ENCODE data around the gene KLHL26.

Gene KLHL26

DNA sequence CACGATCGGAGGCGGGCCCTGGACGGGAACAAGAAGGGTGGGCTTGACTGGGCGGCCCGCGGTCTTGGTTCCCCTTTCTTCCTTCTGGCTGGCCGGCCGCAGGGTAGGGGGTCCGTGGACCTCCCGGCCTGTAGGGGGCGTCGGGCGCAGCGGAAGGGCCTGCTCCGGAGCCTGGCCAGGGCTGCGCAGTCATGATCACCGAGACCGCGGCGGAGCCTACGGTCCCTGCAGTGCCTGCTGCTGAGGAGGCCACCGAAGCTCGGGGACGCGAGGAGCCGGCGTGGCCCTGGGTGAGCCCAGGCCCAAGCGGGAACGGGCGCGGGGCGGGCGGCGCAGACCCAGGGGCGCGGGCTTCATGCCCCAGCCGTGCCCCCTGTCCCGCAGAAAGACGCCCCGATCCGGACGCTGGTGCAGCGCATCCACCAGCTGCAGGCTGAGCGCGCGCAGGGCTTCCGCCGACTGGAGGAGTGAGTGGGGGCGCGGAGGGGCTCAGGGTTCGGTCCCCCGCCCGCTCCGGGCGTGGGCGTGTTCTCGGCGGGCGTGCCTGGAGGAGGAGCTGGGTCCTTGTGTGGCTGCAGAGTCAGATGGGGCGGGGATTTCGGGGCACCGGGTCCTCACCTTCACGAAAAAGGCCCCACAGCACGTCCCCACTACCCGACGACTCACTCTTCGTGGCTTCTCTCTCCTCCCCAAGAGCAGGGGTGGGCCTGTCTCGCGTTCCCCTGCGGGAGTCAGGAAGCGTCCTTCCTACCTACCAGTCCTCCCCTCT lies 48.0 kb upstream of the KLHL26 start, which contains the start of gene REX1BD:
Gene REX1BD (plus strand): TSS at position 188 of the 769 bp plus-strand sequence. CDS start 4 bp downstream, at position 192.
- peak within 1 kb of the TSS; percentile 86 for H3K4me3 ChIP-seq (ENCODE audit: low read length)
- peaks cover 13% of the 10 kb centered on the region for H3K36me3 ChIP-seq (replicated peaks; ENCODE audit: low read depth, low read length)
- H3K27me3 ChIP-seq (ENCODE audit: low read depth, low read length), result no peaks in the 10 kb centered on the region
- peaks cover 15% of the 10 kb centered on the region for H3K79me2 ChIP-seq (ENCODE audit: low read length)
- peak within 1 kb of the TSS; percentile 92 for H3K9ac ChIP-seq (ENCODE audit: low read length)
- H3K9me3 ChIP-seq (ENCODE audit: insufficient read depth, low read length), result peaks cover 6% of the 10 kb centered on the region; the same call in 1 of the 2 replicates
- TF ChIP-seq, protein P1, sequence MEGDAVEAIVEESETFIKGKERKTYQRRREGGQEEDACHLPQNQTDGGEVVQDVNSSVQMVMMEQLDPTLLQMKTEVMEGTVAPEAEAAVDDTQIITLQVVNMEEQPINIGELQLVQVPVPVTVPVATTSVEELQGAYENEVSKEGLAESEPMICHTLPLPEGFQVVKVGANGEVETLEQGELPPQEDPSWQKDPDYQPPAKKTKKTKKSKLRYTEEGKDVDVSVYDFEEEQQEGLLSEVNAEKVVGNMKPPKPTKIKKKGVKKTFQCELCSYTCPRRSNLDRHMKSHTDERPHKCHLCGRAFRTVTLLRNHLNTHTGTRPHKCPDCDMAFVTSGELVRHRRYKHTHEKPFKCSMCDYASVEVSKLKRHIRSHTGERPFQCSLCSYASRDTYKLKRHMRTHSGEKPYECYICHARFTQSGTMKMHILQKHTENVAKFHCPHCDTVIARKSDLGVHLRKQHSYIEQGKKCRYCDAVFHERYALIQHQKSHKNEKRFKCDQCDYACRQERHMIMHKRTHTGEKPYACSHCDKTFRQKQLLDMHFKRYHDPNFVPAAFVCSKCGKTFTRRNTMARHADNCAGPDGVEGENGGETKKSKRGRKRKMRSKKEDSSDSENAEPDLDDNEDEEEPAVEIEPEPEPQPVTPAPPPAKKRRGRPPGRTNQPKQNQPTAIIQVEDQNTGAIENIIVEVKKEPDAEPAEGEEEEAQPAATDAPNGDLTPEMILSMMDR (IDR thresholded peaks at IDR 0.05; ENCODE audit: low read depth, low read length), result peak; percentile 91
- no peak for TF ChIP-seq EZH2phosphoT487 (IDR thresholded peaks at IDR 0.05; ENCODE audit: low read depth)
- peak within 1 kb of the TSS; percentile 92 for H3K27ac ChIP-seq (ENCODE audit: low read length)
- H2AFZ ChIP-seq (ENCODE audit: low read depth, low read length), result peak within 1 kb of the TSS; percentile 93
- peak within 1 kb of the TSS; percentile 98 for H3K4me2 ChIP-seq (ENCODE audit: low read length)
- peaks cover 34% of the 10 kb centered on the region for H3K4me1 ChIP-seq (ENCODE audit: low read length)
- H4K20me1 ChIP-seq (ENCODE audit: insufficient read depth, low read length), result no peaks in the 10 kb centered on the region; the same call in 1 of the 2 replicates

DNA sequence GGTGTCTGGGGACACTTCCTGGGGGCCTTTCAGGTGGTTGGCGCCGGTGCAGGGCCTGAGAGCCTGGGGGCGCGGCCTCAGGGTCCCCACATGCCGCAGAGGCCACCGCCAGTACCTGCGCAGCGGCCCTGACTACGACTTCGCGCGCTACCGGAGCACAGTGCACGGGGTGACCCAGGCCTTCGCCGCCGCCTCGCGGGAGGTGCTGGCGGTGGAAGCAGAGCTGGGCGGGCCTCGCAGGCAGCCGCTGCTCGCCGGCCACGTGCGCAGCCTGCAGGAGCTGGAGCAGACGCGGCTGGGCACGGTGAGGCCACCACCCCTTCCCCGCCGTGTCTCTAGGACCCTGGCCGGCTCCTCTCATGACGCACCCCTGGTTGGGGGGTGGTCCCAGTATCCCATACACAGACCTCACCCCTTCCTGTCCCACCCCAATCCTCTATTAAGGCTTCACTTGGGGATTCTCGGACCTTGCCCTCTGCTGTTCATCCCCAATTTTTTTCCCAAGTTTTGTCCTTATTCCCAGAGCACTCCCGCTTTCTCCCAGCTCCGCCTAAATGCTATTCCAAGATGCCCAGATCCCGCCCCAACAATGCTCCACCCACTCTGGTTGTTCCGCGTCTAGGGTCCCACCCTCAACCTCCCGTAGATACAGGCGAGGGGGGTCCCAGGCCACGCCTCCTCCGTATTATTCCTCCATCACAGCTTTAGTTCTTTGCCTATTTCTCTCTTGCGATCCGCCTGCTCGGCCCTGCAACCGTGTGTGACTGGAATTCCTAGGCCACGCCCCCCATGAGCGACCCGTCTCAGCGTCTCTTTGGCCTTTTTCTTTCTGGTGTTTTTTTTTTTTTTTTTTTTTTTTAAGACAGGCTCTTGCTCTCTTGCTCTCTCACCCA lies 47.2 kb upstream of the KLHL26 start:
- H3K36me3 ChIP-seq (replicated peaks; ENCODE audit: low read depth, low read length), result peaks cover 13% of the 10 kb centered on the region
- H3K9me3 ChIP-seq (ENCODE audit: insufficient read depth, low read length), result peaks cover 6% of the 10 kb centered on the region; the same call in 1 of the 2 replicates
- peak overlapping the region; percentile 92 for H3K27ac ChIP-seq (ENCODE audit: low read length)
- H4K20me1 ChIP-seq (ENCODE audit: insufficient read depth, low read length), result no peaks in the 10 kb centered on the region; the same call in 1 of the 2 replicates
- H2AFZ ChIP-seq (ENCODE audit: low read depth, low read length), result peak overlapping the region; percentile 22; the same call in 1 of the 2 replicates
- peaks cover 15% of the 10 kb centered on the region for H3K79me2 ChIP-seq (ENCODE audit: low read length)
- peak overlapping the region; percentile 98 for H3K4me2 ChIP-seq (ENCODE audit: low read length)
- peak overlapping the region; percentile 86 for H3K4me3 ChIP-seq (ENCODE audit: low read length)
- H3K4me1 ChIP-seq (ENCODE audit: low read length), result peaks cover 35% of the 10 kb centered on the region
- H3K9ac ChIP-seq (ENCODE audit: low read length), result peak overlapping the region; percentile 92
- H3K27me3 ChIP-seq (ENCODE audit: low read depth, low read length), result no peaks in the 10 kb centered on the region
- no peak for TF ChIP-seq EZH2phosphoT487 (IDR thresholded peaks at IDR 0.05; ENCODE audit: low read depth)
- TF ChIP-seq, protein P1 (IDR thresholded peaks at IDR 0.05; ENCODE audit: low read depth, low read length), result peak; percentile 28

DNA sequence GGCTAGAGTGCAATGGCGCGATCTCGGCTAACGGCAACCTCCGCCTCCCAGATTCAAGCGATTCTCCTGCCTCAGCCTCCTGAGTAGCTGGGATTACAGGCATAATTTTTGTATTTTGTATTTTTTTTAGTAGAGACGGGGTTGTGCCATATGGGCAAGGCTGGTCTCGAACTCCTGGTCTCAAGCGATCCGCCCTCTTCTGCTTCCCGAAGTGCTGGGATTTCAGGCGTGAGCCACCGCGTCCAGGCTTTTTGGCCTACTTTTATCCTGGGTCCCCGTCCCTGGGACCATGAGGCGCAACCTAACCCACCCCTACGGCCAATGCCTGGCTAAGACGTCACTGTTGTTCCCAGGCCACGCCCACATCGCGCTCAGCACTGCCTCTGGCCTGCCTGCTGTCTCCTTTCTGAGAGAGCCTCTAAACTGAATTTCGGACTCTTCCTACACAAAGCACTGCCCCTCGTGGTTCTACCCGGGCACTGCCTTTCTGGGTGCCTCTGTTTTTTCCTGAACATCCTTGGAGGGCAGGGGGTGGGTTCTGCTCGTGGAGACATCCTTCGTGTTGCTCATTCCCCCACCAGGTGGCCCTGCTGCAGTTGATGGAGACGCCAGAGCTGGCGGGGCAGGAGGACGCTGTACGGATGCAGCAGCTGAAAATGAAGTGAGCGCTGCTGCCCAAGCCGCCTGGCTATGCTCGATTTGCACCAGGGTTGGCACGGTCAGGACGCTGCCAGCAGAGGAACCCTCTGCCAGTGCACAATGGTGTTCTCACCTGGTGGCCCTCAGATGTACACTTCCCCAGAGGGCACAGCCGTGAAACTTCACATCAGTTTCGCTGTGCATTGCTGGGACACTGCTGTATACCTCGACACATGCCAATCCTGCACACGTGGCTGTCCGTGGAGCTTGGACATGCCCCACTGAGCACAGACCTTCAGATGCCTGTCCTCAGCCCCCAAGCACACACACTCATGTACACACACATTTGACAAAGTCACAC lies 46.3 kb upstream of the KLHL26 start:
- Histone ChIP-seq H3K36me3 (replicated peaks; ENCODE audit: low read depth, low read length) (peaks cover 13% of the 10 kb centered on the region), H3K4me1 (ENCODE audit: low read length) (peaks cover 39% of the 10 kb centered on the region), H3K4me3 (ENCODE audit: low read length) (peak overlapping the region; percentile 86), H3K79me2 (ENCODE audit: low read length) (peaks cover 15% of the 10 kb centered on the region), H3K4me2 (ENCODE audit: low read length) (peak overlapping the region; percentile 98), H2AFZ (ENCODE audit: low read depth, low read length) (no peak overlapping the region), H3K27ac (ENCODE audit: low read length) (no peak overlapping the region), H4K20me1 (ENCODE audit: insufficient read depth, low read length) (no peaks in the 10 kb centered on the region; the same call in 1 of the 2 replicates), H3K27me3 (ENCODE audit: low read depth, low read length) (no peaks in the 10 kb centered on the region), H3K9ac (ENCODE audit: low read length) (no peak overlapping the region), H3K9me3 (ENCODE audit: insufficient read depth, low read length) (peaks cover 6% of the 10 kb centered on the region; the same call in 1 of the 2 replicates)
- TF ChIP-seq, protein P1 (IDR thresholded peaks at IDR 0.05; ENCODE audit: low read depth, low read length), result peak; percentile 14; the same call in 1 of the 2 replicates
- no peak for TF ChIP-seq EZH2phosphoT487 (IDR thresholded peaks at IDR 0.05; ENCODE audit: low read depth)
